Activated T-cell treated with anti-CD3 and anti-CD28 coated beads, Interleukin-2, amount 50 U/mL, for 24 hours (primary cell): ENCODE measurements around the gene GDF10.
A peak's percentile ranks its signal among the peaks of the same experiment; 100 is the strongest.

ENCODE experiments used
- DNase-seq: peaks from one replicate; pipeline ENCODE4 v3.0.0-alpha.2; 2020
- H3K27ac Mint-ChIP-seq: 2 replicates; pipeline ENCODE4 v1.8.0; 2020; ENCODE audit warnings: mild to moderate bottlenecking, mixed read lengths
- H3K27me3 Mint-ChIP-seq: 2 replicates; pipeline ENCODE4 v1.8.0; 2020; ENCODE audit warnings: mixed read lengths
- H3K36me3 Mint-ChIP-seq: 2 replicates; pipeline ENCODE4 v1.8.0; 2020; ENCODE audit warnings: low read depth, mixed read lengths
- H3K4me1 Mint-ChIP-seq: 2 replicates; pipeline ENCODE4 v1.8.0; 2020; ENCODE audit warnings: low read depth, mixed read lengths
- H3K4me3 Mint-ChIP-seq: 2 replicates; pipeline ENCODE4 v1.8.0; 2020; ENCODE audit warnings: mild to moderate bottlenecking, moderate library complexity, mixed read lengths
- H3K9me3 Mint-ChIP-seq: 2 replicates; pipeline ENCODE4 v1.8.0; 2020; ENCODE audit warnings: mixed read lengths

The GDF10 gene

DNA sequence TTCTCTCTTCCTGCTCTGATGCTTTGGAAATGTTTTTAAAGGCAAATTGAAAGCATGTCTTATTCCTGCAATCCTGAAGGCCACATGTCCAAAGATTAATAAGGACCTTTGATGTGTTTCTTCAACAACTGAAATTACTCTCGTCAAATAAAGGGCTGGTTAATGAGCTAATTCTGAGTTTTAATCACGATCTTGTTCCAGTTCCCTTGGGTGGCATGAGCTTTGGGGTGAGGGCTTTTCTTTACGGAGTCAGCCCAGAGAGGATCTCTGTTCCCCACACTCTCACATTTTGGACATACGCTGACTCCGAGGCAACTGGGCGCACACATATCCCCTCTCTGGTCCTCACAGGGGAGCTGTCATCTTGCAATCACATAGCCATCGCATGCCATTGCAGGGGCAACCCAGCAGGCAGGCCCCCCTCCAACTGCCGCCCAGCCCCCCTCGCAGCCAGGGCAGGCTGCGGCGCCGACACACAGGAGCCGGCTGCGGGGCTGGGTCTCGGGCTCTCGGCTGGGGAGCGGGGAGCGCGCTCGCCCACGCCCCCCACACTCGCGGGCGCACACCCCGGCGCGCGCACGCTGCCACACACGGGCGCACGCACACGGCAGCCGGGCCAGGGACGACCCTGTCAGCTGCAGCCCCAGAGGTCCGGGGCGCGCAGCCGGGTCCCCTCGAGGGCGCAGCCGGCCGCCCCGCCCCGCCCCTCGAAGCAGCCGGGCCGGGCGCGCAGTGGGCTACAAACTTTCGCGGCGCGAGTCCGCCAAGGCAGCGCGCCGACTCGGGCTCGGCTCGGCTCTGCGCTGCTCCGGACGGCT is at the start of gene GDF10:
TSS of gene GDF10 (plus strand) at position 587 of the 818 bp plus-strand sequence. CDS start 455 bp downstream, outside the sequence.
- peaks cover 25% of the 10 kb centered on the region for H3K27me3 Mint-ChIP-seq
- H3K4me1 Mint-ChIP-seq, result peaks cover 14% of the 10 kb centered on the region
- H3K27ac Mint-ChIP-seq, result peak within 1 kb of the TSS; percentile 11
- no peaks in the 10 kb centered on the region for H3K9me3 Mint-ChIP-seq
- DNase-seq, result peak; percentile 57
- no peaks in the 10 kb centered on the region for H3K36me3 Mint-ChIP-seq
- H3K4me3 Mint-ChIP-seq, result peak within 1 kb of the TSS; percentile 67

DNA sequence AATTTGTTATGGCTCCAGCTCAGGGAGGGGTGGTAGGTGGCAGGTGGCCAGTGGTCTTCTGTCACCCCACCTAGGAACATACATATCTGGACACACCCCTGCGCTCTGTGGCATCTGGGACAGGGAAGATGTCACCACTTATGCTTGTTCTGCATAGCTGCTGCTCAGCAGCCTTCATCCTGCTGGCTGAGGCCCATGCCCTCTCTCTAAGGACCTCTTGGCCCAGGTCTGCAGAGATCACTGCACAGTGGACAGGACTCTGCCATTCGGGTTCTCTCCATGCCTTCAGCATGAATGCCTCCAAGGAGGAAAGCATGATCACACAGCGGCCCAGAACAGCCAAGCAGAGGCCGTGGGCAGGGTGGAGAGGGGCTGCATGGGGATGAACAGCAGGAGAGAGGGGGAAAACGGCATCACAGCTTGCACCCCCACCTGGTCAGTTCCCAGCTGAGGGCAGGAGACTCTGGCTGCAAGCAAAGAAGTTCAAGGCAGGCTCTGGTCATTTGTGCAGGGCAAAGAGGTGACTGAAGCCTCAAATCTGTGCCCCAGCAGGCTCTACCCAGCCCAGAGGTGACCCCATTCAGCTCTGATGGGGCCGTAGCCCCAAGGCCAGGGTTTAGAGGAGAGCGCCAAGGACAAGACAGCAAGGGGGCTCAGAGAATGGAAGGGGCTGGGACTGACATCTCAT is 47.8 kb upstream of the GDF10 start:
- Mint-ChIP-seq H3K36me3 (peaks cover 2% of the 10 kb centered on the region), H3K9me3 (peaks cover 7% of the 10 kb centered on the region), H3K27ac (no peak overlapping the region), H3K27me3 (no peaks in the 10 kb centered on the region), H3K4me3 (no peak overlapping the region), H3K4me1 (peaks cover 34% of the 10 kb centered on the region)
- no peak for DNase-seq

GRCh38 chr10:47253030-47253637 is 46.9 kb upstream of the GDF10 start:
- DNase-seq, result no peak
- peaks cover 4% of the 10 kb centered on the region for H3K36me3 Mint-ChIP-seq

GRCh38 chr10:47253651-47254375 is 46.2 kb upstream of the GDF10 start:
- Mint-ChIP-seq H3K27ac (no peak overlapping the region), H3K27me3 (no peaks in the 10 kb centered on the region), H3K9me3 (peaks cover 12% of the 10 kb centered on the region), H3K36me3 (peaks cover 4% of the 10 kb centered on the region), H3K4me1 (peaks cover 49% of the 10 kb centered on the region), H3K4me3 (no peak overlapping the region)
- no peak for DNase-seq

More at GRCh38 chr10:47253030-47253637, 46.9 kb upstream of the GDF10 start:
- H3K27me3 Mint-ChIP-seq, result no peaks in the 10 kb centered on the region
- peaks cover 43% of the 10 kb centered on the region for H3K4me1 Mint-ChIP-seq
- H3K9me3 Mint-ChIP-seq, result peaks cover 12% of the 10 kb centered on the region
- no peak overlapping the region for H3K4me3 Mint-ChIP-seq
- H3K27ac Mint-ChIP-seq, result no peak overlapping the region

- Mint-ChIP-seq H3K9me3 (peaks cover 12% of the 10 kb centered on the region), H3K4me3 (no peak overlapping the region), H3K4me1 (peaks cover 56% of the 10 kb centered on the region), H3K36me3 (peaks cover 4% of the 10 kb centered on the region), H3K27me3 (no peaks in the 10 kb centered on the region), H3K27ac (no peak overlapping the region)
- DNase-seq, result no peak
Observed at GRCh38 chr10:47254611-47255010, 45.4 kb upstream of the GDF10 start.

DNA sequence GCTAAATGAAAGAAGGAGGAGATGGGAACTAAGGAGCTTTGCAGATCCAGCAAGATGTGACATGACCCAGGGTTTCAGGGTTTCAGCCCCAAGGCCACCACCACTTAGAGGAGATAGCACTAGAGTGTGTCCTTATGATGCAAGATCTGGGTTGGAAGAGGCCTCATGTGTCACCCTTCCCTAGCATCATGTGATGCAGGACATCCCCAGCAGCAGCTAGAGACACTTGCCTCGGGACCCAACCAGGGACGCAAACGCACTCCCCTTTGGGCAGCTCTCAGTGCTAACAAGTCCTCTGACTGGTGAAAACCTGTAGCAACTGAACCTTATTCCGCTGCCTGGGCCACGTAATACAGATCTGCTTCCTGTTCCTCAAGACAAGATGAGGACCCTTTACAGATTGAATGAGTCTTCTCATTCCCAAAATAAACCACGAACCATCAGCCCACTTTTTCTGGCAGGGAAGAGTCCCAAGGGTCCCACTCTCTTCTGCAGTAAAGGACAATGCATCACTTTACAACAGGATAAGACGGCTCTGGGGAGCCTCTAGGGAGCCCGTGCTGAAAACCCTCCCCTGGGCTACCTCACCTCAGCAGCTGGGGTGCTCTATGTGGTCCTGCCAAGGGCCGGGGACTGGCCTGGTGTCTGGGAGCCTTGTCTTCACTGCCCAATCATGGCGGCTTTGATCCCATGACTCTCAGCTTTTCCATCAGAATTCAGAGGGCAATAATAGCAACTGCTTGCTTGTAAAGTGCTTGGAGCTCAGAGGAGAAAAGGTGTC is 44.8 kb upstream of the GDF10 start:
- no peak overlapping the region for H3K4me3 Mint-ChIP-seq
- H3K27ac Mint-ChIP-seq, result no peak overlapping the region
- H3K36me3 Mint-ChIP-seq, result peaks cover 4% of the 10 kb centered on the region
- DNase-seq, result no peak
- H3K27me3 Mint-ChIP-seq, result no peaks in the 10 kb centered on the region
- peaks cover 63% of the 10 kb centered on the region for H3K4me1 Mint-ChIP-seq
- H3K9me3 Mint-ChIP-seq, result peaks cover 12% of the 10 kb centered on the region

DNA sequence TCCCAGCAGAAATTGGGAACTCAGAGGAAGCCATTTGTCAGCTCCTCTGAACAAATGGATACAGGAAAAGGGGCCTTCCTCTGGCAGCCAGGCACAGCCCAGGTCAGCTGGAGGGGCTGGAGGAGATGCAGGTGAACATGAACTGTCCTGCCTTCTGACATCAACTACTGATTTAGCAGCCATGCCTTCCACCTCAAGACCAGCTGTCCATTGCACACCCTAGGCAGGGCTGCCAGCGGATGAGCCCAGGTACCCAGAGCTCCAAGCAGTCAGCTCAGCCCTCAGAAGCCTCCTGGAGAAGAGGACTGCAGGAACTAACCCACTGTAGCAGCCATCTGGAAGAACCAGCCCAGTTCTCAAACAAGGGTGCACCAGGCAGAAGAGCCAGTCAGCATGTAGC is 44.1 kb upstream of the GDF10 start:
- Mint-ChIP-seq H3K4me1 (peaks cover 69% of the 10 kb centered on the region), H3K27ac (no peak overlapping the region), H3K9me3 (peaks cover 12% of the 10 kb centered on the region), H3K27me3 (no peaks in the 10 kb centered on the region), H3K4me3 (no peak overlapping the region), H3K36me3 (peaks cover 4% of the 10 kb centered on the region)
- DNase-seq, result no peak

- H3K27me3 Mint-ChIP-seq, result no peaks in the 10 kb centered on the region
- H3K4me3 Mint-ChIP-seq, result peak overlapping the region; percentile 14
- peaks cover 7% of the 10 kb centered on the region for H3K36me3 Mint-ChIP-seq
- DNase-seq, result no peak
- peak overlapping the region; percentile 90 for H3K27ac Mint-ChIP-seq
- peaks cover 12% of the 10 kb centered on the region for H3K9me3 Mint-ChIP-seq
- peaks cover 79% of the 10 kb centered on the region for H3K4me1 Mint-ChIP-seq
Observed at GRCh38 chr10:47256751-47257336, 43.2 kb upstream of the GDF10 start.

- Mint-ChIP-seq H3K4me1 (peaks cover 84% of the 10 kb centered on the region), H3K36me3 (peaks cover 7% of the 10 kb centered on the region), H3K4me3 (peak overlapping the region; percentile 52), H3K27me3 (no peaks in the 10 kb centered on the region), H3K9me3 (peaks cover 12% of the 10 kb centered on the region), H3K27ac (peak overlapping the region; percentile 90)
- DNase-seq, result no peak
Observed at GRCh38 chr10:47257396-47258120, 42.4 kb upstream of the GDF10 start.

GRCh38 chr10:47258921-47259320 is 41.1 kb upstream of the GDF10 start:
- no peaks in the 10 kb centered on the region for H3K27me3 Mint-ChIP-seq
- H3K4me3 Mint-ChIP-seq, result no peak overlapping the region
- DNase-seq, result no peak
- peaks cover 18% of the 10 kb centered on the region for H3K9me3 Mint-ChIP-seq
- H3K27ac Mint-ChIP-seq, result no peak overlapping the region
- H3K36me3 Mint-ChIP-seq, result peaks cover 12% of the 10 kb centered on the region
- peaks cover 92% of the 10 kb centered on the region for H3K4me1 Mint-ChIP-seq

GRCh38 chr10:47259466-47259865 is 40.5 kb upstream of the GDF10 start:
- H3K4me1 Mint-ChIP-seq, result peaks cover 95% of the 10 kb centered on the region
- DNase-seq, result no peak
- H3K27ac Mint-ChIP-seq, result peak overlapping the region; percentile 94
- H3K9me3 Mint-ChIP-seq, result peaks cover 21% of the 10 kb centered on the region
- H3K4me3 Mint-ChIP-seq, result no peak overlapping the region
- no peaks in the 10 kb centered on the region for H3K27me3 Mint-ChIP-seq
- peaks cover 13% of the 10 kb centered on the region for H3K36me3 Mint-ChIP-seq

GRCh38 chr10:47260505-47261111 is 39.4 kb upstream of the GDF10 start:
- H3K36me3 Mint-ChIP-seq, result peaks cover 23% of the 10 kb centered on the region
- peak overlapping the region; percentile 39 for H3K4me3 Mint-ChIP-seq
- peak; percentile 53 for DNase-seq
- H3K27me3 Mint-ChIP-seq, result no peaks in the 10 kb centered on the region
- peaks cover 25% of the 10 kb centered on the region for H3K9me3 Mint-ChIP-seq
- H3K4me1 Mint-ChIP-seq, result peaks cover 95% of the 10 kb centered on the region
- peak overlapping the region; percentile 94 for H3K27ac Mint-ChIP-seq
